Fibroblast of the aortic adventitia (primary cell): ENCODE results near the gene CHST10. TPM values are rescaled to one million over a fixed set of nuclear protein-coding genes. Genes with fewer than 3 reads are reported as not detected.
A peak's percentile ranks its signal among the peaks of the same experiment; 100 is the strongest.

ENCODE experiments used
- DNase-seq: peaks from one replicate; pipeline ENCODE4 v3.0.0-alpha.2; 2010; ENCODE audit warnings: low read depth
- H3K4me3 ChIP-seq: 2 replicates; pipeline ENCODE4 v1.5.1; 2011; ENCODE audit warnings: low read depth, mild to moderate bottlenecking, control low read depth, low read length, moderate library complexity
- total RNA-seq: library from RNA; depleted of rRNA; stranded (reverse); fragments of >200 nt; gene quantifications from 2 replicates; pipeline ENCODE4 v1.2.3, GENCODE V29; 2012; ENCODE audit warnings: low replicate concordance
- TF ChIP-seq, protein P1 (sequence below): IDR thresholded peaks from 2 replicates; pipeline ENCODE4 v1.5.1; 2011; ENCODE audit warnings: mild to moderate bottlenecking, low read length, control low read depth, inconsistent platforms; ENCODE audit not compliant: insufficient read depth

CHST10 gene
- total RNA-seq, 1 donor = 11.0 TPM

DNA sequence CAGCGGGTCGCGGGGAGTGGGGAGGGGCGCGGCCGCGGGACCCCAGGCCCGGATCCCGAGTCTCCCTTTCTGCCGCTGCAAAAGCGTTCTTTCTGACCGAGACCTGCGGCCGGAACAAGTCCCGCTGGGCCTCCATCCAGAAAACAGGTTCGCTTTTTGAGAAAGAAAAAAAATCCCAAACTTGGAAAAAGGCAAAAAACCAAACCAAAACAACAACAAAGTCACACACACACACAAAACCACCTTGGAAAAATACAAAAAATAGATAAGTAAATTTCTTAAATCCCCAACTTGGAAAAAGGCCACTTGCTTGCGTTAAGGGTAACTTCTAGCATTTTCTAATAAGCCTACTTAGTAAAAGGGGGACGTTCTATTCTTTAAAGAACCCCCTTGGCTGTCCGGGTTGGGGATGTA lies 250 bp upstream of the CHST10 start:
- H3K4me3 ChIP-seq = peak overlapping the region; percentile 90

DNA sequence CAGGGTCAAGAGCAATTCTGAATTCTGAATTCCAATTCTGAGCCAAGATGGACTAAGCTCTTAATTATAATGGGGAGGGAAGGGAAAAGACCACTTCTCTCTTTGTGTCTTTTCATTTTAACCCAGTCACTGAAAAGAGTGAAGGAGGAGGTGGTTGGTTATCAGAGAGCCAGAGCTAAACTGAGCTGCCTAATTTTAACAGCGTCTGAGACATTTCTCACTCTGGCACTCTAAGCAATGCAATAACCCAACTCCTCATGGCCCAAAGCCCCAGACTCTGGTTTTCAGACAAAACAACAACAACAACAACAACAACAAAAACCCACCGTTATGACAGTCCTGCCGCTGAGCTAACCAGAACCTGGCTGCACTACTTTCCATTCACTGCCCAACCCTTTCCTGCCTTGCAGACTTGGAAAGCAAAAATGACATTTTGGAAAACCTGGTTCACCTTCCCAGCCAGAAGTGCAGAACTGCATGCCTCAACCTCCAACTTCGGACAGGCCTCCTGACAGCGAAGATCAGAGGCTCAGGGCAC lies 1.0 kb downstream of the CHST10 start:
- H3K4me3 ChIP-seq = peak overlapping the region; percentile 90
- TF ChIP-seq, protein P1, sequence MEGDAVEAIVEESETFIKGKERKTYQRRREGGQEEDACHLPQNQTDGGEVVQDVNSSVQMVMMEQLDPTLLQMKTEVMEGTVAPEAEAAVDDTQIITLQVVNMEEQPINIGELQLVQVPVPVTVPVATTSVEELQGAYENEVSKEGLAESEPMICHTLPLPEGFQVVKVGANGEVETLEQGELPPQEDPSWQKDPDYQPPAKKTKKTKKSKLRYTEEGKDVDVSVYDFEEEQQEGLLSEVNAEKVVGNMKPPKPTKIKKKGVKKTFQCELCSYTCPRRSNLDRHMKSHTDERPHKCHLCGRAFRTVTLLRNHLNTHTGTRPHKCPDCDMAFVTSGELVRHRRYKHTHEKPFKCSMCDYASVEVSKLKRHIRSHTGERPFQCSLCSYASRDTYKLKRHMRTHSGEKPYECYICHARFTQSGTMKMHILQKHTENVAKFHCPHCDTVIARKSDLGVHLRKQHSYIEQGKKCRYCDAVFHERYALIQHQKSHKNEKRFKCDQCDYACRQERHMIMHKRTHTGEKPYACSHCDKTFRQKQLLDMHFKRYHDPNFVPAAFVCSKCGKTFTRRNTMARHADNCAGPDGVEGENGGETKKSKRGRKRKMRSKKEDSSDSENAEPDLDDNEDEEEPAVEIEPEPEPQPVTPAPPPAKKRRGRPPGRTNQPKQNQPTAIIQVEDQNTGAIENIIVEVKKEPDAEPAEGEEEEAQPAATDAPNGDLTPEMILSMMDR = no peak
- DNase-seq = no peak

More for the DNA sequence above, 250 bp upstream of the CHST10 start:
- peak; percentile 24 for DNase-seq
- TF ChIP-seq, protein P1 = no peak

DNA sequence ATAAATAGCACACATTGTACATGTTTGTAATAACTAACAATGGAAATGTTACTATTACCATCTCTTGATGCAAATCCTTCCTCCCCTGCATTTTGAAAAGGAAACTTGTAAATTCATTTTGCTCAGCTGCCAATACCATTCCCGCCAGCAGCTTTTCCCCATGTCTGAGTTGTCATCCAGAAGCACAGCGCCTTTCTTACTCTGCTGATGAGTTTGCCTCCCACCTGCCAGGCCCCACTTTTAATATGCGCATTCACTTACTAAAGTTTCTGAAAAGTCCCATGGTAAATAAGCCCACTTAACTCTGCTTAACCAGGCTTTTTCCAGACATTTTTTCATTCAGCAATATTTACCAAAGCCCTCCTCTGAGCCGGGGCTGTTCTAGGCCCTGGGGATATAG lies 3.9 kb downstream of the CHST10 start:
- TF ChIP-seq, protein P1 = no peak
- no peak overlapping the region for H3K4me3 ChIP-seq
- no peak for DNase-seq

DNA sequence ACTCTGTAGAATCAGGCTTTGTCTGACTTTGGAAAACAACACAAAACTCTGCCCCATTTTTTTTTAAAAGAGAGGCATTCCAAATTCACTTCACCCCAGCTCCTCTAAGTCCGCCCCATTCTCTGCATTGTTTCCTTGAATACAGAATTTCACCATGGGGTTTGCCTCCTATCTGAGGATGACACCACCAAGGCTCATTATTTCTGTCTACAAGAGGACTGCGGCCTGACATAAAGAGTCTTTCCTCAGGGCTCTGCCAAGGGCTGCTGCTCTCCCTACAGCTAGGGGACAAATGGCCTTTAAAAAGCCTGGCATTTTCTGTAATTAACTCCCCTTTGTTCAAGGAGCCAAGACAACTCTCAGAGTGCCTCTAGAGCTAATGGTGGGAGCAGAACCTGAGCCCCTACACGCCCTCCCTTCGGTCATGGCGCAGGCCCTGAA lies 4.6 kb downstream of the CHST10 start:
- TF ChIP-seq, protein P1 = no peak
- H3K4me3 ChIP-seq = no peak overlapping the region
- no peak for DNase-seq

DNA sequence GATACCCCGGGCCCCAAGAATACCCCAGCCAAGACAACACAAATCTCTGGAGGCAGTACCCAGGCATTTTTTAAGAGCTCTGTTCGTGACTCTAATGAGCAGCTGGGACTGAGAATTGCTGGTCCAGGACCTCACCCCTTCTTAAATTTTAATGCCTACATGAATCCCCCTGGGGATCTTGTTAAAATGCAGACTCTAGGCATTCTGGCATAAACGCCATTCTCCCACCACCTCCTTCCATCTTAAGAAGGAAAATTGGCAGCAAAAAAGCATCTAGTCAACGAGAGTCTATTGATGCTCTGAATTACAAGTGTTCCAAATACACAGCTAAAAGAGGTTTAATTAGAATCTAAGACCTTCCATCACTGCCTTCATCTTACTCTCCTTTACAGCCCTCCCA lies 5.0 kb downstream of the CHST10 start:
- DNase-seq = no peak
- no peak overlapping the region for H3K4me3 ChIP-seq
- TF ChIP-seq, protein P1 = no peak

DNA sequence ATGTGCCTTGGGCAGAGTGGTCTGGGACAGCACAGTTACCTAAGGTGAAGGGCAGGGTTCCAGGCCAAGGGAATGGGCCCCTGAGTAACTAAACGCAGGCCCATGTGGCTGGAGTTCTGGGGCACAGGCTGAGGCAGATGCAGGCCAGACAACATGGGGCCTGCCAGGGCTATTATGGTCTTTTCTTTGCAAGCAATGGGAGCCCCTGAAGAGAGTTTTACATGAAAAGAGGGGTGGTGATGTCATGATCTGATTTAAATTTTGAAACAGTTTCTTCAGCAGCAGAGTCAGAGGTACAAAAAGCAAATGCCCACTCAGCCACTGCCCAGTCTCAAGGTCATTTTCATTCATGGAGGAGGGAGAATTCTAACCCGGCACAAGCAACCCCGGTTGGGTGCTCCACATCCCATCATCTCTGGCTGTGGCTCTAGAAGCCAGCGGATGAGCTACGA lies 5.6 kb downstream of the CHST10 start:
- TF ChIP-seq, protein P1 = no peak
- H3K4me3 ChIP-seq = no peak overlapping the region
- no peak for DNase-seq

DNA sequence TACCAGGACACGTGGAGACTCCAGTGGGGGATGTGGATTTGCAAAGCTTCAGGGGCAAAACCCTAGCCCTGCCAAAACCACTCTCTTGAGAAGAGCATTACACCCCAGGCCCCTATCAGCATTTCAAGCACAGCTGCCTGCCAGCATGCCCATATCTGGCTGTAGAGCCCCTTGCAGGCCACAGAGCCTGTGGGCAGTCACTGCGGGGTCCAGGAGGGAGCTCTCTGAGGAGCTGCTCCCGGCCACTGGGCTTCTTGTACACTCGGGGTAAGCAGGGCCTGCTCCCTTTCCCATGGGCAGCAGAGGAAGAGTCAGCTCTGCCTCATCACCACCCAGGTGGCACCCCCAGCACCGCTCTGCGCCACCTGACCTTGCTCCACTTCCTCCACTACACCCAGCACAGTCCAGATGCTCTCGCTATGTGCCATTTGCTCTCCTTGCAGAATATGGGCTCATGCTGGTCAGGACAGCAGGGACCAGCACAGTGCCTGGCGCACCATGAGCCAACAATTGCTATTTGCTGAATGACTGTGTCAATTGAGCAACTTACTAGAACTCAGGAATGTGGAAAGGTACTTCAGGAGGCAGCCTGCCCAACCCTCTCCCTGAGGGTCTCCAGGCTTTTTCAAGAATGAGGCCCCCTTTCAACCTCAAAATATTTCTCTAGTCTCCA lies 7.4 kb downstream of the CHST10 start:
- no peak for DNase-seq
- TF ChIP-seq, protein P1 = no peak

More for the DNA sequence above, 7.4 kb downstream of the CHST10 start:
- H3K4me3 ChIP-seq = no peak overlapping the region
